Measurements from ENCODE around the gene SLC25A26. TPM values are rescaled to one million over a fixed set of nuclear protein-coding genes. Genes with fewer than 3 reads are reported as not detected.

SLC25A26 gene
- total RNA-seq, 4 donors from 2014 or later: 21.5 to 28.6 (median 26.9) TPM

GRCh38 chr3:66370179-66370578 lies 149.4 kb downstream of the SLC25A26 start:
- no peak for TF ChIP-seq CTCF (IDR thresholded peaks at IDR 0.05; ENCODE audit: low read depth)

GRCh38 chr3:66371432-66371831 lies 150.6 kb downstream of the SLC25A26 start:
- no peak for TF ChIP-seq CTCF (IDR thresholded peaks at IDR 0.05; ENCODE audit: low read depth)

- no peak for TF ChIP-seq CTCF (IDR thresholded peaks at IDR 0.05; ENCODE audit: low read depth)
Observed at GRCh38 chr3:66372681-66373350, 152.0 kb downstream of the SLC25A26 start.

GRCh38 chr3:66376568-66376967 lies 155.8 kb downstream of the SLC25A26 start:
- no peak for TF ChIP-seq CTCF (IDR thresholded peaks at IDR 0.05; ENCODE audit: low read depth)

GRCh38 chr3:66377800-66378199 lies 157.0 kb downstream of the SLC25A26 start:
- TF ChIP-seq CTCF (IDR thresholded peaks at IDR 0.05; ENCODE audit: low read depth): no peak

- TF ChIP-seq CTCF (IDR thresholded peaks at IDR 0.05; ENCODE audit: low read depth): no peak
Observed at GRCh38 chr3:66378256-66378655, 157.5 kb downstream of the SLC25A26 start.

GRCh38 chr3:66379565-66379964 lies 158.8 kb downstream of the SLC25A26 start:
- TF ChIP-seq CTCF (IDR thresholded peaks at IDR 0.05; ENCODE audit: low read depth): no peak
